Fibroblast of pulmonary artery (primary cell): Measurements from ENCODE around the gene SLC27A1.

Experiments used
- DNase-seq: peaks from one replicate; pipeline ENCODE4 v3.0.0-alpha.2; 2010; ENCODE audit warnings: low read depth
- H3K4me3 ChIP-seq: replicated peaks from 2 replicates; pipeline ENCODE4 v1.5.1; 2011; ENCODE audit warnings: low read depth, mild to moderate bottlenecking, control low read depth, low read length, moderate library complexity
- CTCF ChIP-seq: IDR thresholded peaks from 2 replicates; pipeline ENCODE4 v1.5.1; 2011; ENCODE audit warnings: mild to moderate bottlenecking, control low read depth, low read length, inconsistent platforms; ENCODE audit errors: missing control alignments

SLC27A1 gene

DNA sequence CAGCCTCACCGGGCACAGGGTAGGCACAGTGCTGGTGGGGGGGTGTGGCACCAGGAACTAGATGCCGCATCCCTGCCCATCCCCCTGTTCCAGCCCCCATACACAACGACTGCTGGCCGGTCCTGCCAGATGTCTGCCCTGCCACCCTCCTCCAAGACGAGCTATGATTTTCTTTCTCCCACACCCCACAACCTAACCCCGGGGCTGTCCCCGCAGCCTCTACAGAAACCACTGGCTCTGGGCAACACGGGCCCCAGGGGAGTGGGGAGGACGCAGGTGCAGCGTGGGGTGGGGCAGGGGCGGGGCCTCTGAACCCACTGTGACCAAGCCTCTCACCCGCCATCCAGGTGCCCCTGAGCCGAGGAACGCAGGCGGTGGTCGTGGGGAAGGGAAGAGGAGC lies 56.6 kb downstream of the SLC27A1 start:
- no peak overlapping the region for H3K4me3 ChIP-seq
- no peak for DNase-seq
- TF ChIP-seq CTCF = no peak

GRCh38 chr19:17527326-17527725 lies 57.0 kb downstream of the SLC27A1 start:
- no peak overlapping the region for H3K4me3 ChIP-seq
- no peak for TF ChIP-seq CTCF

GRCh38 chr19:17528610-17529009 lies 58.3 kb downstream of the SLC27A1 start:
- DNase-seq = no peak
- H3K4me3 ChIP-seq = no peak overlapping the region
- no peak for TF ChIP-seq CTCF

More at GRCh38 chr19:17527326-17527725, 57.0 kb downstream of the SLC27A1 start:
- DNase-seq = no peak

- no peak for TF ChIP-seq CTCF
- H3K4me3 ChIP-seq = no peak overlapping the region
- DNase-seq = no peak
Observed at GRCh38 chr19:17529239-17530158, 59.2 kb downstream of the SLC27A1 start.

- DNase-seq = no peak
- TF ChIP-seq CTCF = no peak
- no peak overlapping the region for H3K4me3 ChIP-seq
Observed at GRCh38 chr19:17530586-17530985, 60.3 kb downstream of the SLC27A1 start.

GRCh38 chr19:17532116-17532515 lies 61.8 kb downstream of the SLC27A1 start:
- DNase-seq = no peak
- TF ChIP-seq CTCF = no peak
- no peak overlapping the region for H3K4me3 ChIP-seq

GRCh38 chr19:17532557-17532956 lies 62.2 kb downstream of the SLC27A1 start:
- TF ChIP-seq CTCF = no peak
- no peak for DNase-seq
- no peak overlapping the region for H3K4me3 ChIP-seq
